GM23338 (cell line): Measurements from ENCODE around the gene GPR153.

Experiments
- CREB1 ChIP-seq: fragments of 250-450 bp; sonication (Bioruptor Pico); IDR thresholded peaks from 2 replicates; pipeline ENCODE4 v1.5.0; 2020; ENCODE audit warnings: low read depth, mild to moderate bottlenecking, moderate library complexity
- CTCF ChIP-seq, 2 experiments: fragments of 200-600 bp in 1 of 2; sonication (generic) in 1 of 2; conservative IDR thresholded peaks; 2 replicates each; pipeline versions ENCODE4 v1.5.1 to v1.6.1; 2016 to 2017; ENCODE audit warnings: antibody characterized with exemption in 2 of 2, low read depth in 2 of 2, mild to moderate bottlenecking in 2 of 2, moderate library complexity in 1 of 2
- EZH2 ChIP-seq: fragments of 200-600 bp; sonication (generic); IDR thresholded peaks from one replicate; pipeline ENCODE4 v1.8.0; 2017; ENCODE audit warnings: antibody characterized with exemption, mild to moderate bottlenecking, low read depth; ENCODE audit not compliant: unreplicated experiment
- EZH2phosphoT487 ChIP-seq: fragments of 200-600 bp; sonication (generic); IDR thresholded peaks from one replicate; pipeline ENCODE4 v1.8.1; 2018; ENCODE audit warnings: antibody characterized with exemption; ENCODE audit not compliant: unreplicated experiment
- POLR2AphosphoS5 ChIP-seq: IDR thresholded peaks from 2 replicates; pipeline ENCODE4 v1.6.1; 2016; ENCODE audit warnings: antibody characterized with exemption, low read depth
- REST ChIP-seq: IDR thresholded peaks from one replicate; pipeline ENCODE4 v1.6.1; 2018; ENCODE audit warnings: antibody characterized with exemption; ENCODE audit not compliant: unreplicated experiment

GRCh38 chr1:6279613-6280383, 18.9 kb upstream of the GPR153 start:
- no peak for TF ChIP-seq EZH2
- TF ChIP-seq CTCF (conservative IDR thresholded peaks at IDR 0.05; ENCODE audit: low read depth in 2 of 2): no peak
- TF ChIP-seq CREB1 (CRISPR knock-in tag): no peak
- TF ChIP-seq POLR2AphosphoS5: no peak
- no peak for TF ChIP-seq EZH2phosphoT487
- no peak for TF ChIP-seq REST
